GM12872 (cell line): ENCODE results near the gene EFHD2.

Source experiments
- TF ChIP-seq, protein P1 (sequence below): IDR thresholded peaks from 3 replicates; pipeline ENCODE4 v1.5.1; 2011; ENCODE audit warnings: low read depth, mild to moderate bottlenecking, low read length, moderate library complexity; ENCODE audit not compliant: insufficient read depth

Gene EFHD2

DNA sequence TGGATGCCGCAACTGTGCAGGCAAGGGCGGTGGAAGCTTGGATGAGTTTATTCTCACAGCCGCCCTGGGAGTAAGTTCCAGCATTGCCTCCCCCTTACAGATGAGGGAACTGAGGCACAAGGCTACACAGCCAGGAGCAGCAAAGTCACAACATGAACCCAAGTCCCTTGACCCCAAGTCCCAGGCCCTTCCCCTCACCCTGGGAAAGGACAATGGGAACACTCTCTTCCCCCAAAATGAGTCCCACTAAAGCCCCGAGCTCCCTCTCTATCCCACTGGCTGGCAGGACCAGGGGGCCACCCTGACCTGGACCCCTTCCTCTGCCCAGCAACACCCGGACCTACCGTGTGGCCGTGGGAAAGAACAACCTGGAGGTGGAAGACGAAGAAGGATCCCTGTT is 32.4 kb downstream of the EFHD2 start:
- TF ChIP-seq, protein P1, sequence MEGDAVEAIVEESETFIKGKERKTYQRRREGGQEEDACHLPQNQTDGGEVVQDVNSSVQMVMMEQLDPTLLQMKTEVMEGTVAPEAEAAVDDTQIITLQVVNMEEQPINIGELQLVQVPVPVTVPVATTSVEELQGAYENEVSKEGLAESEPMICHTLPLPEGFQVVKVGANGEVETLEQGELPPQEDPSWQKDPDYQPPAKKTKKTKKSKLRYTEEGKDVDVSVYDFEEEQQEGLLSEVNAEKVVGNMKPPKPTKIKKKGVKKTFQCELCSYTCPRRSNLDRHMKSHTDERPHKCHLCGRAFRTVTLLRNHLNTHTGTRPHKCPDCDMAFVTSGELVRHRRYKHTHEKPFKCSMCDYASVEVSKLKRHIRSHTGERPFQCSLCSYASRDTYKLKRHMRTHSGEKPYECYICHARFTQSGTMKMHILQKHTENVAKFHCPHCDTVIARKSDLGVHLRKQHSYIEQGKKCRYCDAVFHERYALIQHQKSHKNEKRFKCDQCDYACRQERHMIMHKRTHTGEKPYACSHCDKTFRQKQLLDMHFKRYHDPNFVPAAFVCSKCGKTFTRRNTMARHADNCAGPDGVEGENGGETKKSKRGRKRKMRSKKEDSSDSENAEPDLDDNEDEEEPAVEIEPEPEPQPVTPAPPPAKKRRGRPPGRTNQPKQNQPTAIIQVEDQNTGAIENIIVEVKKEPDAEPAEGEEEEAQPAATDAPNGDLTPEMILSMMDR = no peak

DNA sequence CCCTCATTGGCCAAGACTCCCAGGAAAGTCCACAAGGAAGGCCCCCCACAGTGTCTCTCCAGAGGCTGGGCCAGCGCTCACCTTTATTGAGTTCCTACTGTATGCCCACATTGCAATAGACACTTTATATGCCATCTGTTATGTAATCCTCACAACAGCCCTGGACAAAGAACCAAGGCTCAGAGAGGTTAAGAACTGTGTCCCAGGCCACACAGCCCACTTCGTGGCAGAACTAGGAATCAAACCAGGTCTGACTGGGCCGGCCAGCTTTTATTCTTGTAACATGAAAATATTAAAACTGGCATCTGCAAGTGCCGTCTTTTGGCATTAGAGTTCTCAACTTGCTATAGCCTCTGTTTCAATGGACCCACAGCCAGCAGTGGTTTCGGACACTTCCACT is 33.1 kb downstream of the EFHD2 start:
- TF ChIP-seq, protein P1 = no peak

DNA sequence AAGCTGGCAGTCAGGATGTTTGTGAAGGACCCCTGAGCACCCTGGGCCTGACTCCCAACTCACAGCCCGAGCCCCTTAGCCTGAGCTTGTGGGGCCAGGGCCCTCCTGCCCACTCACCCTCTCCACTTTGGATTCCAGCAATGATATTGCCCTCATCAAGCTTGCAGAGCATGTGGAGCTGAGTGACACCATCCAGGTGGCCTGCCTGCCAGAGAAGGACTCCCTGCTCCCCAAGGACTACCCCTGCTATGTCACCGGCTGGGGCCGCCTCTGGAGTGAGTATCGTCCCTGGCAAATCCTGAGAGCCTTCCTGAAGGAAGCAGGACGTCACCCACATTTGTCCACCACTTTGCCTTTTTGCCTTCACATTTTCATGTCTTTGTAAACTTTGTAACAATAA is 33.6 kb downstream of the EFHD2 start:
- TF ChIP-seq, protein P1 = no peak

DNA sequence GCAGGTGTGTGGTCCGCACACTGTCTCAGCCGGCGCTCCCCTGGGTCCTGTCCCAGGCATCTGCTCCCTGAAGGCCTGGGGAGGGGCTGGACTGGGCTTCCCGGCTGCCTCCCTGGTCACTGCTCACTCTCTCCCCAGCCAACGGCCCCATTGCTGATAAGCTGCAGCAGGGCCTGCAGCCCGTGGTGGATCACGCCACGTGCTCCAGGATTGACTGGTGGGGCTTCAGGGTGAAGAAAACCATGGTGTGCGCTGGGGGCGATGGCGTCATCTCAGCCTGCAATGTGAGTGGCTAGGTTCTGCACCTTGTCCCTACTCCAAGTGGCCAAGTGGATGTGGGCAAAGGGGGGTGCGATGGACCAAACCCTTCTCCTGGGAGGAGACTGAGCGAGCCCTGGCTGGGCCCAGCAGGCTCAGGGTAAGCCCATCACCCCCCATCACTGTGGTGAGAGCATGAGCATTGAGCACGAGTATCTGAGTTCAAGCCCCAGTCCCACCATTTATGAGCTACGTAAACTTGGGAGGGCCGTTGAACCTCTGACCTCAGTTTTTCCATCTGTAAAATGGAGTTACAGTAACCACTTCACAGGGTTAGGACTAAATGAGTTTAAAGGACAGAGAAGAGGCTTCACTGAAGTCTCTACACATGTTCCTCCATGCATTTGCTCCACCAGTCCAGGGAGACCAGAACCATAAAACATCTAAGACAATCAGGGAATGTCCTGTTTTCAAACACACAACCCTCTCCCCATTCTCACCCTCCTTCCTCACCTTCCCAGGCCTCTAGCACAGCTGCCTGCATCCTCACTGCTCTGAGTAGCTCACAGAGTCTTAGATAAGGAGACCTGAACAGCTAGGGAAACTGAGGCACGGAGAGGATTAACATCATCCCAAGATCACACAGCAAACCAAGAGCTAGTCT is 35.0 kb downstream of the EFHD2 start:
- TF ChIP-seq, protein P1 = no peak

DNA sequence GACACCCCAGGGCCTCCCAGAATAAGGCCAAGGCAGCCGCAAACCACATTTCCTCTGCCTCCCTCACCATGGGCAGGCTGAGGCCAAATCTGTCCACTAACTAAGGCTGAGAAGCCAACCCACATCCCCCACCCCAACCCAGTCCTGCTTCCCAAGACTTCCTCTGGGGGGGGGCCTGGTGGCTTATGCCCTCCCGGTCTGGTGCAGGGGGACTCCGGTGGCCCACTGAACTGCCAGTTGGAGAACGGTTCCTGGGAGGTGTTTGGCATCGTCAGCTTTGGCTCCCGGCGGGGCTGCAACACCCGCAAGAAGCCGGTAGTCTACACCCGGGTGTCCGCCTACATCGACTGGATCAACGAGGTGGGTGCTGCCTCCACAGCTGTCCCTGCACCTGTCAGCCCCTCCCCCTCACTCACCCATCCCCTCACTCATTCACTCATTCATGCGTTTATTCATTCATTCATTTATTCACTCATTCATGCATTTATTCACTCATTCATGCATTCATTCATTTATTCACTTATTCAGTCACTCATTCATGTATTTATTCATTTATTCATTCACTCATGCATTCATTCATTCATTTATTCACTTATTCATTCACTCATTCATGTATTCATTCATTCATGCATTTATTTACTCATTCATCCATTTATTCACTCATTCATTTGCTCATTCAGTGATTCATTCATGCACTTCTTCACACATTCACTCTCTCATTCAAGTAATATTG is 35.9 kb downstream of the EFHD2 start:
- TF ChIP-seq, protein P1 = no peak

DNA sequence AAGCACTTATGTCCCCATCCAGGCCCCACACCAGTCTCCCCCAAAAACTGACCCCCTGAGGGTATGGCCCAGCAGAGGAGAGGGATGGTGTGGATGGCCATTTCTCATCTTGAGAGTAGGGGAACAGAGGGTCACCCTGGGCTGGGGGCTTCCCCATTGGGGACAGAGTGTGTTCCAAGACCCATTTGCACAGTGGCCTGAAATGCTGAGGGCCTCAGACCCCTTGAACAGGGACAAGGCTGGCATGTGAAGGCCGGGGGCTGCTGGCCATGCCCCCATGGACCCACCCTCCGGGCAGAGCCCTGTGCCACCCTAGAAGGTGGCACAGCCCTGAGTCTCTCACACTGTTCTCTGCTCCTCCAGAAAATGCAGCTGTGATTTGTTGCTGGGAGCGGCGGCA is 36.5 kb downstream of the EFHD2 start:
- TF ChIP-seq, protein P1 = no peak

DNA sequence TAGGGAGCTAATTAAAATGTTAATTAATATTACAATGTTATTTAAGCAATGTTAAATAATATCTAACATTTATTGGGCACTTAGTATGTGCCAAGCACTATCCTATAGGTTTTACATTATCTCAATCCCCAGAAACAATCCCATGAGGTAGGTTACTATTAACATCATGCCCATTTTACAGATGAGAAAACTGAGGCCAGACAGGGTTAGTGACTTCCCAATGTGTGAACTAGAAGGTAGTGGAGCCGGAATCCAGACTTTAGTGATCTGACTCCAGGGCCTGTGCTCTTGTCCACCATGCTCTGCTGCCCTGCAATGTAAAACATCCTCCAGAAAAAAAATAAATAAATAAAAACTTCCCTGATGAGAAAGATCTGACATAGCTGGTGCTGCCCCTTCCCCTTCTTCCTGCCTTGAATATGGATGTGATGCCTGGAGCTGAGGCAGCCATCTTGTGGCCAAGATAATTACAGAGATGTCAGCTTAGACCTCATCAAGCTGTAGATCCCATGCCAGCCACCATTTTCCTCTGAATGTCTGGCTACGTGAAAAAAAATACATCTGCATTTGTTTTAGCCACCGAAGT is 39.3 kb downstream of the EFHD2 start:
- TF ChIP-seq, protein P1 = no peak
